Measurements from ENCODE around the gene ZNF692. TPM values are rescaled to one million over a fixed set of nuclear protein-coding genes. Genes with fewer than 3 reads are reported as not detected.

ZNF692 gene
- total and polyA plus RNA-seq, 2 of the 13 experiments (the other 11 are each of a cell fraction or from before 2014, with no cell fraction given): 27.3 to 45.8 TPM

- TF ChIP-seq ZBTB34 (CRISPR knock-in tag; IDR thresholded peaks at IDR 0.05) (peak; percentile 87), PAX8 (CRISPR knock-in tag; IDR thresholded peaks at IDR 0.05; ENCODE audit: borderline replicate concordance) (peak; percentile 95; the same call in 1 of the 2 replicates), SALL2 (CRISPR knock-in tag; IDR thresholded peaks at IDR 0.05) (peak; percentile 95), TMF1 (CRISPR knock-in tag; IDR thresholded peaks at IDR 0.05; ENCODE audit: low read depth) (peak; percentile 86; the same call in 1 of the 2 replicates), GABPA (IDR thresholded peaks at IDR 0.05; ENCODE audit: low read depth, low read length) (peak; percentile 58), GABPA (CRISPR knock-in tag; IDR thresholded peaks at IDR 0.05; ENCODE audit: low read depth) (peak; percentile 71), ZSCAN9 (CRISPR knock-in tag; IDR thresholded peaks at IDR 0.05; ENCODE audit: borderline replicate concordance) (peak; percentile 65; the same call in 1 of the 2 replicates), BHLHE40 (IDR thresholded peaks at IDR 0.05; ENCODE audit: low read length) (no peak; the same call in 1 of the 2 replicates), TIGD3 (CRISPR knock-in tag; IDR thresholded peaks at IDR 0.05; ENCODE audit: borderline replicate concordance) (peak; percentile 35; the same call in 1 of the 2 replicates), ETS1 (CRISPR knock-in tag; IDR thresholded peaks at IDR 0.05) (peak; percentile 59; the same call in 1 of the 2 replicates), FOXP4 (CRISPR knock-in tag; IDR thresholded peaks at IDR 0.05) (peak; percentile 65; the same call in 1 of the 2 replicates), PPARG (CRISPR knock-in tag; conservative IDR thresholded peaks at IDR 0.05) (0 out of 2 replicates have a peak, but pooled peaks have one; percentile 16), ZNF362 (CRISPR knock-in tag; IDR thresholded peaks at IDR 0.05; ENCODE audit: borderline replicate concordance) (0 out of 2 replicates have a peak, but pooled peaks have one; percentile 55), SOX5 (CRISPR knock-in tag; IDR thresholded peaks at IDR 0.05; ENCODE audit: borderline replicate concordance) (peak; percentile 64), MIXL1 (CRISPR knock-in tag; IDR thresholded peaks at IDR 0.05) (peak; percentile 47), SIN3A (IDR thresholded peaks at IDR 0.05; ENCODE audit: borderline replicate concordance, low read depth, low read length) (no peak), IRF2 (CRISPR knock-in tag; IDR thresholded peaks at IDR 0.05) (peak; percentile 96), ZNF432 (CRISPR knock-in tag; IDR thresholded peaks at IDR 0.05; ENCODE audit: borderline replicate concordance) (no peak), ZNF12 (CRISPR knock-in tag; IDR thresholded peaks at IDR 0.05) (no peak; the same call in 1 of the 2 replicates), MATR3 (CRISPR knock-in tag; IDR thresholded peaks at IDR 0.05) (no peak), ZFP41 (CRISPR knock-in tag; IDR thresholded peaks at IDR 0.05; ENCODE audit: borderline replicate concordance) (0 out of 2 replicates have a peak, but pooled peaks have one; percentile 46), ZBTB7A (CRISPR knock-in tag; IDR thresholded peaks at IDR 0.05) (peak; percentile 86), ZIK1 (CRISPR knock-in tag; IDR thresholded peaks at IDR 0.05; ENCODE audit: borderline replicate concordance, low read depth) (peak; percentile 97), ZFY (CRISPR knock-in tag; IDR thresholded peaks at IDR 0.05) (peak; percentile 97)
Measured at GRCh38 chr1:248906009-248906752, 47.3 kb upstream of the ZNF692 start, which contains the start of gene PGBD2 (continued).

Measured in HepG2 (cell line).